NCI-H226 (cell line): Measurements from ENCODE around the gene FAM184A.

Source experiments
- DNase-seq: peaks from one replicate; pipeline ENCODE4 v3.0.0-alpha.2; 2015

Gene FAM184A

DNA sequence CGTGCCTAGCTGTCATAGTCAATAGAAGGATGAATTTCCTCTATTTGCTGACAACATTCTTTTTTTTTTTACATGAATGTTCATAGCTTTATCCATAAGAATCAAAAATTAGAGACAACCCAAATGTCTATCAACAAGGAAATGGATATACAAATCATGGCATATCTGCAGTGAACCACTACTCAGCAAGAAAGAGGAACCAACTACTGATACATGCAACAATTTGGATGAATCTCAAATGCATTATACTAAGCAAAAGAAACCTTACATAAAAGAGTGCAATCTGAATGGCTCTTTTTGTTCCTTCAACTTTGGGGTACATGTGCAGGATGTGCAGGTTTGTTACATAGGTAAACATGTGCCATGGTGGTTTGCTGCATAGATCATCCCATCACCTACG is 125.8 kb downstream of the FAM184A start:
- no peak for DNase-seq

DNA sequence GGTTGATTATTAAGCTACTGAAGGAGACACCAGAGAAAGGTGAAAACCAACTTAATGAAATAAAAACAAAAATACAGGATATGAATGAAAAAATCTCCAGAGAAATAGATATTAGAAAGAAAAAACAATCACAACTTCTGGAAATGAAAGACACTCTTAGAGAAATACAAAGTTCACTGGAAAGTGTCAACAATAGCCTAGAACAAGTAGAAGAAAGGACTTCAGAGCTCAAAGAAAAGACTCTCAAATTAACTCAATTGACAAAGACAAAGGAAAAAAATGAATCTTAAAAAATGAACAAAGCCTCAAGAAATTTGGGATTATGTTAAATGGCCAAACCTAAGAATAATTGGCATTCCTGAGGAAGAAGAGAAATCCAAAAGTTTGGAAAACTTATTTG is 133.2 kb downstream of the FAM184A start:
- DNase-seq = no peak

DNA sequence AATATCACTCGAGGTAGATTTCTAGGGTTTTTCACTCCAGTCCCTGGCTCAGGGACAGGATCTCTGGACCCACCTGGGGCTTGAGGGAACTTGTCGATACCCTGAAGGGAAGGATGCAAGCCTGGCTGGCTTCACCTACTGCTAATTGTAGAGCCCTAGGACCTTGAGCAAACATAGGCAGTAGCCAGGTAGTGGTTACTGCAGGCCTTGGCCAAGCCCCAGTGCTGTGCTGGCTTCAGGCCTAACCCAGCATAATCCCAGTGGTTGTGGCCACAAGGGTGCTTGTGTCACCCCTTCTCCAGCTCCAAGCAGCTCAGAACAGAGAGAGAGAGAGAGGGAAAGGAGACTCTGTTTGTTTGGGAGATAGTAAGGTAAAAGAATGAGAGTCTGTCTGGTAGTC is 137.7 kb downstream of the FAM184A start:
- DNase-seq = no peak

DNA sequence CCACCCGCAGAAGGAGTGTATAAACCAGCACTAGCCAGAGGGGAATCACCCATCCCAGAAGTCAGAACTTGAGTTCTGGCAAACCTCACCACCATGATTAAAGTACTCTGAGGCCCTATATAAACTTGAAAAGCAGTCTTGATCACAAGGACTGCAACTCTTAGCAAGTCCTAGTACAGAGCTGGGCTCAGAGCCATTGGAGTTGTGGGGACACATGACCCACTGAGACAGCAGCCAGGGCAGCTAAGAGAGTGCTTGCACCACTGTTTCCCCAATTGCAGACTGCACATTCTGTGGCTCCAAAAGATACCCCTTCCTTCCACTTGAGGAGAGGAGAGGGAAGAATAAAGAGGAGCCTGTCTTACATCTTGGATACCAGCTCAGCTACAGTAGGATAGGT is 138.8 kb downstream of the FAM184A start:
- no peak for DNase-seq

DNA sequence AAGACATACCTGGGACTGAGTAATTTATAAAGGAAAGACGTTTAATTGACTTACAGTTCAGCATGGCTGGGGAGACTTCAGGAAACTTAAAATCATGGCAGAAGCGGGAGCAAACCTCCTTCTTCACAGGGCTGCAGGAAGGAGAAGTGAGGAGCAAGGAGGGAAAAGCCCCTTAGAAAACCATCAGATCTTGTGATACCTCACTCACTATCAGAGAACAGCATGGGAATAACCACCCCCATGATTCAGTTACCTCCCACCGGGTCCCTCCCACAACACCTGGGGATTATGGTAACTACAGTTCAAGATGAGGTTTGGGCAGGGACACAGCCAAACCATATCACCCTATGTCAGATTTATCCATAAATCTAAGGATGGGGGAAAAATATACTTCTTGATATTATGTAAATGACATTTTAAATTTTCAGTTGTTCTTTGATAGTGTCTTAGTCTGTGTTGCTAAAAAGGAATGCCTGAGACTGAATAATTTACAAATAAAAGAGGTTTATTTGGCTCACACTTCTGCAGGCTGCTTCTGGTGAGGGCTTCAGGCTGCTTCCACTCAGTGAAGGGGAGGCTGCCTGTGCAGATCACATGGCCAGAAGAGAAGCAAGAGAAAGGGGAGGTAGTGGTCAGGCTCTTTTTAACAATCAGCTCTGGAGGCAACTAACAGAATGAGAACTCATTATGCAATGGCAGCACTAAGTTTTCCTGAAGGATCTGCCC is 142.3 kb downstream of the FAM184A start:
- DNase-seq = no peak

DNA sequence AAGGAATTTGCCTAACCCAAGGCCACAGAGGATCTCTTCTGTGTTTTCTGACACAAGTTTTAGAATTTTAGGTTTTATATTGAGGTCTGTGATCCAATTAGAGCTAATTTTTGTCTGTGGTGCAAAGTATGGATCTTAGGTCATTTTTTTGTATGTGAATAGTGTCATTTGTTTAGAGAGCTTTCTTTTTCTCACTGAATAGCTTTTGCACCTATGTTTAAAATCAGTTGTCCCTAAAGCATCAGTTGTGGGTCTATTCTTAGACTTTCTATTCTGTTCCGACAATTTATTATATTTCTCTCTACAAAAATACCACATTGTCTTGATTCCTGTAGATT is 143.2 kb downstream of the FAM184A start:
- no peak for DNase-seq

DNA sequence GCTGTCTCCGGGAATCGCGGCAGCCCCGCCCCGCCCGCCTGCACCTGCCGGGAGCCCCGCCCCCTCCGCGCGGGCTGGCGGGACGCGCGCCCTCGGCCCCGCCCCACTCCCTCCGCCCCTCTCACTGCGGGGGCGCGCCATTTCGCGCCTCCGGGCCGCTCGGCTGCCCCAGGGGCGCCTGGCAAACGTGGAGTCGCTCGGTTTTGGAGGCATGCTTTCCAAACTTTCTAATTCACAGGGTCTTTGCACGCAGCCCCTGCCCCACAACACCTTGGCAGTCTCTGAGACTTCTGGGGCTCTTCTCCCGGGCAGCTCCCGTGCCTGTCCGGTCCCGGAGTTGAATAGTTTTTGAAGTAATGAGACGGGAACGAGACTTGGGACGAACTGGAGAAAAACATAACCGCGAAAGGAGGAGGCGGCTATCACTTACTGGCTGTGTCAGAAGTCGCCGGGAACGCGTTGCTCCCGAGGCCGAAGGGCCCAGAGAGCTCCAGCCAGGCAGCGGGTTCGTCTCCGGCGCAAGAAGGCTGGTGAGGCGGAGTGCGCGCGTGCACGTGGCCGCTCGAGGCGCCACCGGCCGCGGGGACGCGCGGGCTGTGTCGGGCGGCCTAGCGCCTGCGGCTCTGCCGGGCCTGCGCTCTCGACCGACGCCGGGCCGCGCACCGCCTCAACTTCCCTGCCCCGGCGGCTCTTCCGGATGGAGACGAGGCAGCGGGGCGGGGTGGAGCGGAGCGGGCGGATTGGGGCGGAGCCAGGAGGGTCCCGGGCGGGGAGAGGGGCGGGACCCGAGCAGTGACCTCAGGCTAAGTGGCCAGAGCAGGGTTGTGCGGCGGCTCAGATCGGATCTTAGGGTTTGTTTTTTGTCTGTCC is 143.8 kb downstream of the FAM184A start, which contains the start of gene MCM9:
MCM9 (minus strand) TSS at position 699 of the 870 bp plus-strand sequence. CDS start 3,436 bp downstream, outside the sequence.
- DNase-seq = peak; percentile 84

DNA sequence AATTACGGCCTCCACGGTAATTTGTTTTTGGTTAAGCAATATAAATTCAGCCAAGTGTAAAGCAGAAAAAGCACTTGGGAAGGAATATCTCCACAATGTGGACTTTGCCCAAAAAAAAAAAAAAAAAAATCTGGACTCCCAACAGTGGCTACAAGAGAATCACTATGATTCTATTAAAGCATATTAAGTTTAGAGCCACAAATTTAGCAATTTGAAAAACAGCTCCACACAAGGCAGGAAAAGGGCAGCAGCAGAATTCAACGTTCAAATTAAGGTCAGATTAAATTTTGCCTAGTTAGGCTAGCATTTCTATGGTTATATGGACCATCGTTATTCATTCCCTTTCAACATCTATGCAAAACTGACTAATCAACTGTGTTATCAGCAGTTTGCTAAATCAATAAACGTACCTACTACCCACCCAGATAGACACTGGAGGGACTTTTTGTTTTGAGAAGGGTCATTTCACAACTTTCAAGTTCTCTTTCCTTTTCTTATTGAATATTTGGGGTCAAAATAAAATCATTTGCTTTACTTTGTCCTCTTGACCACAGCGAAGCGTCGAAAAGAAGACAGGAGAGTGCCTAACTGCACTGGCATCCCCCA is 144.5 kb downstream of the FAM184A start:
- no peak for DNase-seq

DNA sequence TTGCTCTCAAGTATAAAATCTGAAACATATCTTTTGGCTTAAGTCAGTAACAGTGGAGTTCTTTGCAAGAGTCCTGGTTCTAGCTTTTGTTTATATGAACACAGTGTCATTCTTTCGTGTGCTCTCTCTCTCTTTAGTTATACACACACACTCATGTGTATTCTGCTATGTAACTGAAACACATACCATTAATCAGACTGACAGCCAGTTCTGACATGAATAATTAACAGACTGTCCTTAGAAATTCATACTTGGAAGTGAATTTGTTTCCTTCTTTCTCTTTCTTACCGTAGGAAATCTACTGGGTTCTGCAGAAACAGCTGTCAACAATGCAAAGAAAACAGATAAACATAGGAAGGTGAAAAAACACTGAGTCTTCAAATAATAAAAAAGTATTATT is 146.0 kb downstream of the FAM184A start:
- no peak for DNase-seq

DNA sequence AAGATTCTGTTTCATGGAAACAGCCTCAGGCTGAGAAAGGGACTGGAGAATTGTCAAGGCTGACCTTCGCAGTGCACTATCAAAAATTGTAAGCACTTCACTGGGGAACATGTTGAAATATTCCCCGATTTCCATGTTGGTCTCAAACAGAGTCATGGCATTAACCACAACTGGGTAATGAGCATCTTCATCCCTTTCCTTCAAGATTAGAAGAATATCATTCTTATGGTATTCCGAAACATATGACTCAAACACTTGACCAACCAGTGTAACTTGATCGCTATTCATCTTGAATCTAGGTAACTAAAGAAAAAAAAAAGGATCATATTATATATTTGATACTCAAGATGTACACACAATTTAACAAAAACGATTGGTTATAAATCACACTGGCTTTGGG is 147.0 kb downstream of the FAM184A start:
- DNase-seq = no peak

DNA sequence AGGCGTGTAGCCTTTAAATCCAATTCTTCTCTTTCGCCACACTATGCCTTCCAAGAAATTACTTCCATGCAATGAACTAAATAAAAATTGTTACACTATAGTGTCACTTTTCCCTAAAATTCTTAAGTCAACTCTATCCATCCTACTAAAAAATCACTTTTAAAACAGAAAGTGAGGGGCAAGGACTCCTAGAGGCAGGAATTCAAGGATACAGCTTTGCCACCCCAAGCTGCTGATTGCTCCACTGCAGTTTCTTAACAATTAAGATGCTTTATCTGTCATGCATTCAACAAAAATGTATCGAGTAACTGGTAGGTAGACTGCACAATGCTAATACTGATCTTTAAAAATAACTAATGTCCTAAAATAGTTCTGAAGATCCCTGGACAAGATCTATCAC is 147.8 kb downstream of the FAM184A start:
- DNase-seq = no peak

DNA sequence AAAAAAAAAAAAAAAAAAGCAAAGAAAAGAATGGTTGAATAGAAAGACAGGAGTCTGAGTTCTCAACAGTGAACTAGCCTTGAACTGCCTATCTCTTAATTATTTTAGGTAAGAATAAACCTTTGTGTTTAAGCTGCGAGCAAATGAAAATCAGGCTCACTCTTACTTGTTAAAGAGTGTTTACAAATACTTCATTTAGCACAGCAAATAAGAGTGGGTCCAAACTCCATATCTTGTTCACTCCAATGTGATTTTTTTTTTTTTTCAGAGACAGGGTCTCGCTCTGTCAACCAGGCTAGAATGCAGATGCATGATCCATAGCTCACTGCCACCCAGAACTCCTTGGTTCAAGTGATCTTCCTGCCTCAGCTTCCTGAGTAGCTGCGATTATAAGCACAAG is 155.4 kb downstream of the FAM184A start:
- no peak for DNase-seq

DNA sequence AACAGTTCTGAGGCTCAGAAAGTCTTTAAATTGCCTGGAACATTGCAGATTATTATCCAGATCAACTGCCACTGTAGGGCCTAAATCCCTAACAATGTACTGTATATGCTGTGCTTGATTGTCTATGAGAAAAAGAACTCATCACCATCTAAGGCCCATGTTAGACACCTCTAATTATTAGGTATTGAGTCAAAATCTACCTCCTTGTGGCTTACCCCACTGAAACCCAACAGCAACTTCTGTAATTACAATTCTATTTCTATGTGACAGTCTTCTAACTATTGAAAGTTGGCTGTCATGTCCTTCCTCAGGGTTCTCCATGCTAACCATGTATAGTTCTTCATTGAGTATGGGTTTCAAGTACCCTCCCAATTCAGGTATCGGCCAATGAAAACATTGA is 157.4 kb downstream of the FAM184A start:
- no peak for DNase-seq

DNA sequence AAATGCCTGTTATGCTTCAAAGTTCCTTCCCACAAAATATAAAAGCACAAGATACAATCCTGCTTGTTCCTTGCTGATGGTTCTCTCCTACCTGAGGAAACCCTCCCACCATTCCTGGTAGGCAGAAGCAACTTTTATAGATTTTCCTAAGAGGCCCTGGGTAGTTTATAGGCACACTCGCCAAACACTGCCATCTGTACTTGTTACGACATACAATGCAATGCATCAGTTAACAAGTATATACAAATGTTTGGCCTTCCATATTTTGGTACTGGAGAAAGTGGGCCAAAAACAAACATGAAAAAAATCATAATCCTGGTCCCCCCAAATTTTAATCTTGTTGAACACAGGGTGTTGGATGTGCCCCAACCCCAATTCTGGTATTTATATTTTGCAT is 160.1 kb downstream of the FAM184A start:
- no peak for DNase-seq

DNA sequence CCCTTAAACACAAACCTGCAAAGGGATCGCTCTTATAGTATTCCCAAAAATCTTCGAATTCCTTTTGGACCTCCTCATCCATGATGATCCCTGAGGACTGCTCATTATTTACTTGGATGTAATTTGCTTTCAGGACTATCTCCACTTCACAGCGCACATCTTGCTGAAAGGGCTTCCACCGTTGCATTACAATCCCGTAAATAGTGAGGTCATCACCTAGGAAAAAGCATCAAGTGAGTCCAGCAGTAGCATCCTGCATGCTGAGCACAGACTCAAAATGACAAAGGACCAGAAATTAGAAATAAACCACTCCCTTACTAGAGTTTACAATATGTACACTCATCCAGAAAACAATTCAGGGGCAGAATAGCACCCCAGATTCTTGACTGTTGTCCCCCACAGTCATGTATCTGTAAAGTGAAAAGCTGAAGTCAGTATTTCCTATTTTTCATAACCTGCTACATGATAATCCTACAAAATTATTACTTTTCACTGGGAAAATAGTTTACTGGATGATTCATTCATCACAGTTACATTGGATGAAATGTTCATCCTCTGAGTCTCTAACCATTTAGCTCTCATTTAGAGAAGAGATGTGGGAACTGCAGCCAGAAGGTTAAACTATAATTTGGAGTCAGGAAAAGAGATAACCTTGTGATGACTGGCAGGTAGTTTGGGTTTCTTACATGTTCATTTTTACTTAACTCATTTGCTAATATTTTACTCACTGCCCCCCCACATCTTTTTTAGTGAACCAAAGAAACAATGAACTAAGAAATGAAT is 160.7 kb downstream of the FAM184A start:
- DNase-seq = no peak

DNA sequence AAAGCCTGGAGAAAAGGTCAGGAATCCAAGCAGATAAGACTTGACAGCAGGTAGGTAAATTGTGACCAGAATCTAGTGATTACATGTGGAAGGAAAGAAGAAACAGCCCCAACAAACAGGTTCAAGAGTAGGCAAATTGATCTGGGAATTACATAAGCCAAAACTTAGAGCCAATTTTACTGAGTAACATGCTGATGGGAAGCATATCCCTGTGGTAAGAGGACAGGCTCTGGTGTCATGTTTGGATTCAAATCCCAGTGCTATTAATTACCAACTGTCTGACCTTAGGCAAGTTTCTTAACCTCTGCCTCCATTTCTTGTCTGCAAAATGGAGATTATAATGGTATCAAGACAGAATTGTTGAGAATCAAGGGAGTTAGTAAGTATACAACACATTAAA is 163.9 kb downstream of the FAM184A start:
- no peak for DNase-seq

DNA sequence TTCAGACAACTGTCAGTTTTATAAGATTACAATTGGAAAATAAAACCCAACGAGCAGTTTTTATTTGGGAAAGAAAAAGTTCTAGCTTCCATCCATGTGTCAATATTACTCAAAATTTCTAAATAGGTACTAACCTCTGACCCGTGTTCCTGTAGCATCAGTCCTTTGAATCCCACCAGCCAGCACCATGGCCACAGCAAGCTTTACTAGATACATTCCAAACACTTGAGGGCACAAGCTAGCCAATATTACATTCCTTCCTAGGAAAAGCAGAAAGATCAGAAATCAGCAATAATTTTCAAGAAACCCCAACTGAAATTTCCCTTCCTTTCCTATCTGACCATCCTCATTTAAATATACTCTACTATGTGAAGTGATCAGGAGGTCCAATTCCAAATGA is 165.3 kb downstream of the FAM184A start:
- DNase-seq = no peak

DNA sequence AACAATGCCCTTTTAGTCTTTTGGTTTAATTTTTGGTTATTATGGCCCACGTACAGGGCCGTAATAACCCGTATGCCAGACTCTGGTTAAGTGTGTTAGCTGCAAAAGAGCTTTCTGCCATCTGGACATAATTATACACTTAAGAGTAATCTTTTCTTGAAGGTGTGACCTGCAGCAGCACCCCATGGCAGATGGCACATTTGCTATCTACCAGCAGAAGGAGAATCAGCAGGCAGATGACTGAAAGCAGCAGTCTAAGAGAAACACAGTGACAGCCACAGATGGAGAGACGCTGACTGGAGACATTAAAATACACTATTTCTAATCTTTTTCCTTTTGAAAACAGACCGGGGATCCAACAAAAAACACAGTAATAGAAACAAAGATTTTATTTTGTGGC is 165.8 kb downstream of the FAM184A start:
- DNase-seq = no peak
